A673 (cell line): ENCODE results near the gene SAG.

Source experiments
- CTCF ChIP-seq: fragments of 300-800, 200-600 bp; sonication (generic); conservative IDR thresholded peaks from 2 replicates; pipeline ENCODE4 v1.5.1; 2017; ENCODE audit warnings: low read depth, mild to moderate bottlenecking, antibody characterized with exemption, low read length, moderate library complexity, mixed read lengths
- EZH2 ChIP-seq: fragments of 200-600 bp; sonication (generic); IDR thresholded peaks from 2 replicates; pipeline ENCODE4 v1.6.1; 2017; ENCODE audit warnings: borderline replicate concordance, low read depth, mild to moderate bottlenecking, mixed read lengths, antibody characterized with exemption, low read length; ENCODE audit not compliant: poor library complexity, severe bottlenecking

- TF ChIP-seq CTCF (no peak), EZH2 (no peak)
These were observed 19.0 kb upstream of the SAG start for GRCh38 chr2:233288663-233289062.
